ENCODE measurements around the gene CEP152.
A peak's percentile ranks its signal among the peaks of the same experiment; 100 is the strongest.

The CEP152 gene

GRCh38 chr15:48850648-48851047 is 39.8 kb upstream of the CEP152 start:
- H3K4me2 ChIP-seq (ENCODE audit: low read length), result no peak overlapping the region
- H2AFZ ChIP-seq (ENCODE audit: insufficient read depth, low read length, poor library complexity), result no peak overlapping the region
- no peak overlapping the region for H4K8ac ChIP-seq (ENCODE audit: low read depth, low read length)
- WGBS (ENCODE audit: extremely low coverage, insufficient coverage, insufficient read length), result no CpG with 5 or more reads among the region's 2 CpGs
- H3K9me3 ChIP-seq (ENCODE audit: insufficient read depth, low read depth, low read length), result no peaks in the 10 kb centered on the region
- no peaks in the 10 kb centered on the region for H3K79me2 ChIP-seq (ENCODE audit: control insufficient read depth, insufficient read depth, low read length, poor library complexity)
- no peak overlapping the region for H2BK120ac ChIP-seq (ENCODE audit: insufficient read depth, low read length, poor library complexity)
- no peak overlapping the region for H2BK12ac ChIP-seq (ENCODE audit: low read length)
- H2BK5ac ChIP-seq (ENCODE audit: low read depth, low read length, poor library complexity), result no peak overlapping the region
- DNase-seq, result no peak
- no peak overlapping the region for H3K4ac ChIP-seq (ENCODE audit: low read depth, low read length)
- H3K23ac ChIP-seq (ENCODE audit: low read length), result no peak overlapping the region
- H3K4me3 ChIP-seq (ENCODE audit: low read depth, low read length), result no peak overlapping the region
- H3K27me3 ChIP-seq (ENCODE audit: insufficient read depth, low read length), result no peaks in the 10 kb centered on the region
- no peak overlapping the region for H4K91ac ChIP-seq (ENCODE audit: low read depth, low read length)
- peaks cover 0 to 4% of the 10 kb centered on the region in 2 experiments for H3K4me1 ChIP-seq (ENCODE audit: control insufficient read depth in 1 of 2, insufficient read depth in 2 of 2, low read length in 2 of 2)
- H3K27ac ChIP-seq (ENCODE audit: low read depth, low read length), result no peak overlapping the region
- no peak overlapping the region for H3K18ac ChIP-seq (ENCODE audit: low read length)
- H3K9ac ChIP-seq (ENCODE audit: low read length), result no peak overlapping the region
- no peak overlapping the region for H3K14ac ChIP-seq (ENCODE audit: low read length)
- H3K36me3 ChIP-seq (ENCODE audit: control insufficient read depth in 1 of 2, insufficient read depth in 2 of 2, low read length in 2 of 2), result no peaks in the 10 kb centered on the region
- H2AK5ac ChIP-seq (ENCODE audit: low read length), result no peak overlapping the region
- no peaks in the 10 kb centered on the region for H3K79me1 ChIP-seq (ENCODE audit: low read length)
- H4K12ac ChIP-seq (ENCODE audit: low read depth, low read length), result no peak overlapping the region

- Histone ChIP-seq H3K27ac (ENCODE audit: low read depth, low read length) (no peak overlapping the region), H3K4ac (ENCODE audit: low read depth, low read length) (no peak overlapping the region), H4K8ac (ENCODE audit: low read depth, low read length) (no peak overlapping the region)
These were observed 34.3 kb upstream of the CEP152 start for GRCh38 chr15:48845123-48845522.

GRCh38 chr15:48842501-48842900 is 31.6 kb upstream of the CEP152 start:
- no peaks in the 10 kb centered on the region for H3K79me1 ChIP-seq (ENCODE audit: low read length)
- H2AFZ ChIP-seq (ENCODE audit: insufficient read depth, low read length, poor library complexity), result no peak overlapping the region
- H3K4me2 ChIP-seq (ENCODE audit: low read length), result no peak overlapping the region
- H3K9ac ChIP-seq (ENCODE audit: low read length), result no peak overlapping the region
- H3K27me3 ChIP-seq (ENCODE audit: insufficient read depth, low read length), result no peaks in the 10 kb centered on the region
- no peak overlapping the region for H3K4me3 ChIP-seq (ENCODE audit: low read depth, low read length)
- no peak overlapping the region for H2AK5ac ChIP-seq (ENCODE audit: low read length)
- no peaks in the 10 kb centered on the region for H3K9me3 ChIP-seq (ENCODE audit: insufficient read depth, low read depth, low read length)
- H3K14ac ChIP-seq (ENCODE audit: low read length), result no peak overlapping the region
- no peaks in the 10 kb centered on the region for H3K79me2 ChIP-seq (ENCODE audit: control insufficient read depth, insufficient read depth, low read length, poor library complexity)
- H4K12ac ChIP-seq (ENCODE audit: low read depth, low read length), result no peak overlapping the region
- no peak overlapping the region for H4K8ac ChIP-seq (ENCODE audit: low read depth, low read length)
- no peaks in the 10 kb centered on the region for H3K36me3 ChIP-seq (ENCODE audit: control insufficient read depth in 1 of 2, insufficient read depth in 2 of 2, low read length in 2 of 2)
- no peak overlapping the region for H2BK12ac ChIP-seq (ENCODE audit: low read length)
- H4K91ac ChIP-seq (ENCODE audit: low read depth, low read length), result no peak overlapping the region
- no peak overlapping the region for H2BK5ac ChIP-seq (ENCODE audit: low read depth, low read length, poor library complexity)
- no CpG with 5 or more reads among the region's 6 CpGs for WGBS (ENCODE audit: extremely low coverage, insufficient coverage, insufficient read length)
- no peak overlapping the region for H3K18ac ChIP-seq (ENCODE audit: low read length)
- H3K23ac ChIP-seq (ENCODE audit: low read length), result no peak overlapping the region
- no peaks in the 10 kb centered on the region for H3K4me1 ChIP-seq (ENCODE audit: control insufficient read depth in 1 of 2, insufficient read depth in 2 of 2, low read length in 2 of 2)
- no peak overlapping the region for H3K27ac ChIP-seq (ENCODE audit: low read depth, low read length)
- no peak for DNase-seq
- H3K4ac ChIP-seq (ENCODE audit: low read depth, low read length), result no peak overlapping the region
- no peak overlapping the region for H2BK120ac ChIP-seq (ENCODE audit: insufficient read depth, low read length, poor library complexity)

More at GRCh38 chr15:48845123-48845522, 34.3 kb upstream of the CEP152 start:
- no peak overlapping the region for H3K23ac ChIP-seq (ENCODE audit: low read length)
- H3K79me2 ChIP-seq (ENCODE audit: control insufficient read depth, insufficient read depth, low read length, poor library complexity), result no peaks in the 10 kb centered on the region
- no peaks in the 10 kb centered on the region for H3K36me3 ChIP-seq (ENCODE audit: control insufficient read depth in 1 of 2, insufficient read depth in 2 of 2, low read length in 2 of 2)
- H2BK5ac ChIP-seq (ENCODE audit: low read depth, low read length, poor library complexity), result no peak overlapping the region
- no peak overlapping the region for H4K12ac ChIP-seq (ENCODE audit: low read depth, low read length)
- H2AK5ac ChIP-seq (ENCODE audit: low read length), result no peak overlapping the region
- no peak overlapping the region for H4K91ac ChIP-seq (ENCODE audit: low read depth, low read length)
- H3K4me3 ChIP-seq (ENCODE audit: low read depth, low read length), result no peak overlapping the region
- H3K4me1 ChIP-seq (ENCODE audit: control insufficient read depth in 1 of 2, insufficient read depth in 2 of 2, low read length in 2 of 2), result no peaks in the 10 kb centered on the region
- no peak overlapping the region for H3K9ac ChIP-seq (ENCODE audit: low read length)
- DNase-seq, result no peak
- H3K4me2 ChIP-seq (ENCODE audit: low read length), result no peak overlapping the region
- WGBS (ENCODE audit: extremely low coverage, insufficient coverage, insufficient read length), result no CpG with 5 or more reads among the region's 1 CpG
- no peaks in the 10 kb centered on the region for H3K79me1 ChIP-seq (ENCODE audit: low read length)
- H3K18ac ChIP-seq (ENCODE audit: low read length), result no peak overlapping the region
- no peaks in the 10 kb centered on the region for H3K27me3 ChIP-seq (ENCODE audit: insufficient read depth, low read length)
- H2BK120ac ChIP-seq (ENCODE audit: insufficient read depth, low read length, poor library complexity), result no peak overlapping the region
- no peak overlapping the region for H2AFZ ChIP-seq (ENCODE audit: insufficient read depth, low read length, poor library complexity)
- H2BK12ac ChIP-seq (ENCODE audit: low read length), result no peak overlapping the region
- no peak overlapping the region for H3K14ac ChIP-seq (ENCODE audit: low read length)
- H3K9me3 ChIP-seq (ENCODE audit: insufficient read depth, low read depth, low read length), result no peaks in the 10 kb centered on the region

- H2AFZ ChIP-seq (ENCODE audit: insufficient read depth, low read length, poor library complexity), result no peak overlapping the region
- no peaks in the 10 kb centered on the region for H3K9me3 ChIP-seq (ENCODE audit: insufficient read depth, low read depth, low read length)
- H4K12ac ChIP-seq (ENCODE audit: low read depth, low read length), result no peak overlapping the region
- H3K36me3 ChIP-seq (ENCODE audit: control insufficient read depth in 1 of 2, insufficient read depth in 2 of 2, low read length in 2 of 2), result no peaks in the 10 kb centered on the region
- peaks cover 7 to 8% of the 10 kb centered on the region in 2 experiments for H3K4me1 ChIP-seq (ENCODE audit: control insufficient read depth in 1 of 2, insufficient read depth in 2 of 2, low read length in 2 of 2)
- no CpG with 5 or more reads among the region's 5 CpGs for WGBS (ENCODE audit: extremely low coverage, insufficient coverage, insufficient read length)
- no peak overlapping the region for H3K27ac ChIP-seq (ENCODE audit: low read depth, low read length)
- no peaks in the 10 kb centered on the region for H3K79me2 ChIP-seq (ENCODE audit: control insufficient read depth, insufficient read depth, low read length, poor library complexity)
- H3K18ac ChIP-seq (ENCODE audit: low read length), result peak overlapping the region; percentile 25
- H2BK12ac ChIP-seq (ENCODE audit: low read length), result peak overlapping the region; percentile 77
- H2BK5ac ChIP-seq (ENCODE audit: low read depth, low read length, poor library complexity), result no peak overlapping the region
- no peak overlapping the region for H3K4me2 ChIP-seq (ENCODE audit: low read length)
- H2AK5ac ChIP-seq (ENCODE audit: low read length), result no peak overlapping the region
- H2BK120ac ChIP-seq (ENCODE audit: insufficient read depth, low read length, poor library complexity), result no peak overlapping the region
- H4K8ac ChIP-seq (ENCODE audit: low read depth, low read length), result no peak overlapping the region
- H3K9ac ChIP-seq (ENCODE audit: low read length), result no peak overlapping the region
- no peaks in the 10 kb centered on the region for H3K27me3 ChIP-seq (ENCODE audit: insufficient read depth, low read length)
- H3K79me1 ChIP-seq (ENCODE audit: low read length), result peaks cover 2% of the 10 kb centered on the region
- no peak overlapping the region for H3K4ac ChIP-seq (ENCODE audit: low read depth, low read length)
- no peak overlapping the region for H3K23ac ChIP-seq (ENCODE audit: low read length)
- no peak overlapping the region for H3K4me3 ChIP-seq (ENCODE audit: low read depth, low read length)
- no peak overlapping the region for H4K91ac ChIP-seq (ENCODE audit: low read depth, low read length)
- no peak overlapping the region for H3K14ac ChIP-seq (ENCODE audit: low read length)
- DNase-seq, result peak in 1 of 2 donors; percentile 8
These were observed 23.9 kb upstream of the CEP152 start for GRCh38 chr15:48834756-48835155.

Measured in trophoblast cell (in vitro differentiated cells and primary cell).